HG02610 (cell line): ENCODE measurements around the gene TEAD1.

Experiments used
- ATAC-seq: cut with Tn5 transposase; IDR thresholded peaks from one replicate; pipeline ENCODE4 v1.9.1; 2021; ENCODE audit warnings: mild to moderate bottlenecking, moderate library complexity; ENCODE audit not compliant: unreplicated experiment

The TEAD1 gene

GRCh38 chr11:12706545-12707499 is 32.6 kb downstream of the TEAD1 start:
- no peak for ATAC-seq

- ATAC-seq = no peak
These were observed 33.3 kb downstream of the TEAD1 start for GRCh38 chr11:12707500-12707880.

- ATAC-seq = no peak
These were observed 37.3 kb downstream of the TEAD1 start for GRCh38 chr11:12711496-12711895.

GRCh38 chr11:12712132-12712531 is 37.9 kb downstream of the TEAD1 start:
- no peak for ATAC-seq

GRCh38 chr11:12715131-12715530 is 40.9 kb downstream of the TEAD1 start:
- no peak for ATAC-seq

GRCh38 chr11:12715941-12716340 is 41.7 kb downstream of the TEAD1 start:
- ATAC-seq = no peak

- ATAC-seq = no peak
These were observed 42.6 kb downstream of the TEAD1 start for GRCh38 chr11:12716816-12717215.

- peak; percentile 98 for ATAC-seq
These were observed 43.6 kb downstream of the TEAD1 start for GRCh38 chr11:12717851-12718291.

GRCh38 chr11:12719221-12719620 is 45.0 kb downstream of the TEAD1 start:
- ATAC-seq = no peak

GRCh38 chr11:12721816-12722604 is 47.8 kb downstream of the TEAD1 start:
- no peak for ATAC-seq

GRCh38 chr11:12723421-12724300 is 49.4 kb downstream of the TEAD1 start:
- no peak for ATAC-seq

- no peak for ATAC-seq
These were observed 50.3 kb downstream of the TEAD1 start for GRCh38 chr11:12724301-12725054.

GRCh38 chr11:12725055-12725862 is 51.0 kb downstream of the TEAD1 start:
- ATAC-seq = no peak

GRCh38 chr11:12725863-12726682 is 51.9 kb downstream of the TEAD1 start:
- ATAC-seq = no peak

- no peak for ATAC-seq
These were observed 53.5 kb downstream of the TEAD1 start for GRCh38 chr11:12727563-12728211.

GRCh38 chr11:12728417-12728816 is 54.2 kb downstream of the TEAD1 start:
- ATAC-seq = no peak

- no peak for ATAC-seq
These were observed 55.7 kb downstream of the TEAD1 start for GRCh38 chr11:12729941-12730340.

GRCh38 chr11:12731841-12732336 is 57.7 kb downstream of the TEAD1 start:
- ATAC-seq = no peak
